ENCODE measurements around the gene TMOD1. TPM values are rescaled to one million over a fixed set of nuclear protein-coding genes. Genes with fewer than 3 reads are reported as not detected.

TMOD1 gene
- total RNA-seq, 1 experiment from 2014 or later: not detected

- 0 out of 2 replicates have a peak, but pooled peaks have one; percentile 23 for ATAC-seq
- intact Hi-C loops (cut with micrococcal nuclease): loop anchor here (1.0 kb wide), 1 partner anchor 8 kb away; no protein-coding TSS in a partner anchor
- no TSS peak for BruUV-seq (replicated peaks)
These were observed 137.2 kb downstream of the TMOD1 start for GRCh38 chr9:97638666-97639065.

GRCh38 chr9:97640325-97640724 lies 138.9 kb downstream of the TMOD1 start:
- H2AFZ ChIP-seq (ENCODE audit: low read length): no peak overlapping the region
- peaks cover 69% of the 10 kb centered on the region for H3K79me2 ChIP-seq (ENCODE audit: low read length)
- no peaks in the 10 kb centered on the region for H3F3A ChIP-seq (ENCODE audit: low read length, unreplicated experiment)
- intact Hi-C loops (cut with micrococcal nuclease): no loop called here
- peaks cover 12% of the 10 kb centered on the region for H3K4me1 ChIP-seq (ENCODE audit: insufficient read depth, low read length)
- no peak overlapping the region for H3K27ac ChIP-seq (ENCODE audit: low read length)
- DNase-seq (no peak), ATAC-seq (no peak)
- no peaks in the 10 kb centered on the region for H3K9me2 ChIP-seq (replicated peaks; ENCODE audit: low read length)
- no peak overlapping the region for H3K4me3 ChIP-seq (ENCODE audit: low read length)
- peaks cover 40% of the 10 kb centered on the region for H4K20me1 ChIP-seq (ENCODE audit: low read length)
- peaks cover 26% of the 10 kb centered on the region for H3K36me3 ChIP-seq (ENCODE audit: low read depth, low read length)
- H3K27me3 ChIP-seq (ENCODE audit: low read length): no peaks in the 10 kb centered on the region
- no peak overlapping the region for H3K9ac ChIP-seq (ENCODE audit: low read length)
- no peak for TF ChIP-seq EZH2 (IDR thresholded peaks at IDR 0.05; ENCODE audit: low read length, unreplicated experiment)
- TF ChIP-seq EZH2phosphoT487 (IDR thresholded peaks at IDR 0.05; ENCODE audit: borderline replicate concordance, low read length): no peak
- TF ChIP-seq, protein P1, sequence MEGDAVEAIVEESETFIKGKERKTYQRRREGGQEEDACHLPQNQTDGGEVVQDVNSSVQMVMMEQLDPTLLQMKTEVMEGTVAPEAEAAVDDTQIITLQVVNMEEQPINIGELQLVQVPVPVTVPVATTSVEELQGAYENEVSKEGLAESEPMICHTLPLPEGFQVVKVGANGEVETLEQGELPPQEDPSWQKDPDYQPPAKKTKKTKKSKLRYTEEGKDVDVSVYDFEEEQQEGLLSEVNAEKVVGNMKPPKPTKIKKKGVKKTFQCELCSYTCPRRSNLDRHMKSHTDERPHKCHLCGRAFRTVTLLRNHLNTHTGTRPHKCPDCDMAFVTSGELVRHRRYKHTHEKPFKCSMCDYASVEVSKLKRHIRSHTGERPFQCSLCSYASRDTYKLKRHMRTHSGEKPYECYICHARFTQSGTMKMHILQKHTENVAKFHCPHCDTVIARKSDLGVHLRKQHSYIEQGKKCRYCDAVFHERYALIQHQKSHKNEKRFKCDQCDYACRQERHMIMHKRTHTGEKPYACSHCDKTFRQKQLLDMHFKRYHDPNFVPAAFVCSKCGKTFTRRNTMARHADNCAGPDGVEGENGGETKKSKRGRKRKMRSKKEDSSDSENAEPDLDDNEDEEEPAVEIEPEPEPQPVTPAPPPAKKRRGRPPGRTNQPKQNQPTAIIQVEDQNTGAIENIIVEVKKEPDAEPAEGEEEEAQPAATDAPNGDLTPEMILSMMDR (conservative IDR thresholded peaks at IDR 0.05; ENCODE audit: low read depth, low read length): no peak
- BruUV-seq (replicated peaks): no TSS peak
- no peak overlapping the region for H3K4me2 ChIP-seq (ENCODE audit: low read length)
- POLR2A ChIA-PET (ENCODE audit: unreplicated experiment): no interaction called here
- CTCF ChIA-PET: no interaction called here
- H3K9me3 ChIP-seq (ENCODE audit: low read length): no peaks in the 10 kb centered on the region

More at GRCh38 chr9:97638666-97639065, 137.2 kb downstream of the TMOD1 start:
- no peaks in the 10 kb centered on the region for H3F3A ChIP-seq (ENCODE audit: low read length, unreplicated experiment)
- ChIA-PET POLR2A (ENCODE audit: unreplicated experiment) (no interaction called here), CTCF (interaction anchor here (0.7 kb wide), 1 partner anchor 435 kb away, joined by 5 read pairs; no protein-coding TSS in a partner anchor)
- H3K27me3 ChIP-seq (ENCODE audit: low read length): no peaks in the 10 kb centered on the region
- peaks cover 14% of the 10 kb centered on the region; the same call in 1 of the 2 replicates for H3K36me3 ChIP-seq (ENCODE audit: low read depth, low read length)
- H3K9ac ChIP-seq (ENCODE audit: low read length): no peak overlapping the region
- peaks cover 85% of the 10 kb centered on the region for H3K79me2 ChIP-seq (ENCODE audit: low read length)
- peaks cover 12% of the 10 kb centered on the region for H3K4me1 ChIP-seq (ENCODE audit: insufficient read depth, low read length)
- H2AFZ ChIP-seq (ENCODE audit: low read length): no peak overlapping the region
- no peak overlapping the region for H3K4me3 ChIP-seq (ENCODE audit: low read length)
- no peak overlapping the region for H3K27ac ChIP-seq (ENCODE audit: low read length)
- no peaks in the 10 kb centered on the region for H3K9me3 ChIP-seq (ENCODE audit: low read length)
- no peak overlapping the region for H3K4me2 ChIP-seq (ENCODE audit: low read length)
- TF ChIP-seq EZH2 (IDR thresholded peaks at IDR 0.05; ENCODE audit: low read length, unreplicated experiment): no peak
- TF ChIP-seq, protein P1 (conservative IDR thresholded peaks at IDR 0.05; ENCODE audit: low read depth, low read length): peak; percentile 35; the same call in 1 of the 2 replicates
- TF ChIP-seq EZH2phosphoT487 (IDR thresholded peaks at IDR 0.05; ENCODE audit: borderline replicate concordance, low read length): no peak
- H3K9me2 ChIP-seq (replicated peaks; ENCODE audit: low read length): no peaks in the 10 kb centered on the region
- peaks cover 52% of the 10 kb centered on the region for H4K20me1 ChIP-seq (ENCODE audit: low read length)
- peak; percentile 11 for DNase-seq

DNA sequence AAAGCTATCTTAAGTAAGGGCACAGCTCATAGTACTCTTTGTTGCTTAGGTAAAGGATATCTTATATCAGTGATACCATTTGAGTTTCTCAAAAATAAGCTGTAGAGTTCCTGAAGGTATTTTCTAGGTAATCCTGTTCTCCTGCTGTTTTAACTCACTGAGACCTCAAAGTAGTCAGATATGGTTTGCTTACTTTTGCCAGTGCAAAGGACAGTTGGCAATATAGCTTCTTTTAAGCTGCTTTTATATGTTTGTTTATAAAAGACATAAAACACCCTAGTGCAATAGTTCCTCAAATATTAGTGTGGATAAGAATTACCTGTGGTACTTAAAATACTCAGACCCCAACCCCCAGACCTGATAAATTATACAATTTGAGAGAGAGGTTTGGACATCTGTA lies 144.3 kb downstream of the TMOD1 start:
- Histone ChIP-seq H3K27ac (ENCODE audit: low read length) (no peak overlapping the region), H3F3A (ENCODE audit: low read length, unreplicated experiment) (no peaks in the 10 kb centered on the region), H3K9ac (ENCODE audit: low read length) (no peak overlapping the region), H3K9me3 (ENCODE audit: low read length) (no peaks in the 10 kb centered on the region), H2AFZ (ENCODE audit: low read length) (no peak overlapping the region), H4K20me1 (ENCODE audit: low read length) (no peaks in the 10 kb centered on the region), H3K4me3 (ENCODE audit: low read length) (no peak overlapping the region), H3K9me2 (replicated peaks; ENCODE audit: low read length) (no peaks in the 10 kb centered on the region), H3K36me3 (ENCODE audit: low read depth, low read length) (peaks cover 38% of the 10 kb centered on the region), H3K4me2 (ENCODE audit: low read length) (no peak overlapping the region), H3K79me2 (ENCODE audit: low read length) (peaks cover 17% of the 10 kb centered on the region), H3K27me3 (ENCODE audit: low read length) (no peaks in the 10 kb centered on the region), H3K4me1 (ENCODE audit: insufficient read depth, low read length) (no peaks in the 10 kb centered on the region)
- ChIA-PET POLR2A (ENCODE audit: unreplicated experiment) (interaction anchor here (0.9 kb wide), 1 partner anchor 12 kb away, joined by 3 read pairs; the partner anchor contains the start of genes NCBP1 and TSTD2), CTCF (interaction anchor here (0.6 kb wide), 1 partner anchor 30 kb away, joined by 5 read pairs; no protein-coding TSS in a partner anchor)
- TF ChIP-seq EZH2 (IDR thresholded peaks at IDR 0.05; ENCODE audit: low read length, unreplicated experiment) (no peak), EZH2phosphoT487 (IDR thresholded peaks at IDR 0.05; ENCODE audit: borderline replicate concordance, low read length) (no peak)
- TF ChIP-seq, protein P1 (conservative IDR thresholded peaks at IDR 0.05; ENCODE audit: low read depth, low read length): no peak
- no TSS peak for BruUV-seq (replicated peaks)
- ATAC-seq (no peak), DNase-seq (no peak)
- intact Hi-C loops (cut with micrococcal nuclease): loop anchor here (1.0 kb wide), 1 partner anchor 7 kb away; no protein-coding TSS in a partner anchor
